ENCODE measurements around the gene EIF4B. TPM values are rescaled to one million over a fixed set of nuclear protein-coding genes. Genes with fewer than 3 reads are reported as not detected.

EIF4B gene
- total RNA-seq, 1 donor from 2014 or later: 1,351 TPM

DNA sequence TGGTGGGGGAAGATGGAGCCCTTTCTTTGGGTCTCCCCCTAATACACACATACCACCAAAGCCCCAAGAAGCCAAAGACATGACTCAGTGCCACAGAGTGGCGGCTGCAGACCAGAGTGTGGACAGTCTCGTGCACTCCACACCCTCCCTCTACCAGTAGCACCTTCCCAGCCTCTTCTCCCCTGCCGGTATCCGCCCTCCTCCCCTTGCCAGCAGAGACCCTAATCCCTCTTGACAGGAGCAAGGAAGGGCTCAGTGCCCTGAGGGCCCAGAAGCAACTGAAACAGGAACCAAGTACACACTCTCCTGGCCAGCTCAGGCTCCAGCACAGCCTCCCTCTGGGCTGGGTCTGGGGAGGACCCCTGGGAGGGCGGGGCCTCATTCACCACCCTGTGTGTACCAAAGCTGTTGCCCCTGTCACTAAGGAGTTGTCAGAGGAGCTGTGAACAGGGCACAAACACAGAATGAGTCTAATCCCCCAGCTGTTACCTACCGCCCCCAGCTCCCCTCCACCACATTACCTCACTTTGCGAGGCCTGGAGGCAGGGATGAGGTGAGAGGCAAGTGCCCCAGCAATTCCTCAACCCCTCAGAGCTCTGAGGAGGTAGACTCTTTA, 64.7 kb downstream of the EIF4B start:
- DNase-seq: no peak

DNA sequence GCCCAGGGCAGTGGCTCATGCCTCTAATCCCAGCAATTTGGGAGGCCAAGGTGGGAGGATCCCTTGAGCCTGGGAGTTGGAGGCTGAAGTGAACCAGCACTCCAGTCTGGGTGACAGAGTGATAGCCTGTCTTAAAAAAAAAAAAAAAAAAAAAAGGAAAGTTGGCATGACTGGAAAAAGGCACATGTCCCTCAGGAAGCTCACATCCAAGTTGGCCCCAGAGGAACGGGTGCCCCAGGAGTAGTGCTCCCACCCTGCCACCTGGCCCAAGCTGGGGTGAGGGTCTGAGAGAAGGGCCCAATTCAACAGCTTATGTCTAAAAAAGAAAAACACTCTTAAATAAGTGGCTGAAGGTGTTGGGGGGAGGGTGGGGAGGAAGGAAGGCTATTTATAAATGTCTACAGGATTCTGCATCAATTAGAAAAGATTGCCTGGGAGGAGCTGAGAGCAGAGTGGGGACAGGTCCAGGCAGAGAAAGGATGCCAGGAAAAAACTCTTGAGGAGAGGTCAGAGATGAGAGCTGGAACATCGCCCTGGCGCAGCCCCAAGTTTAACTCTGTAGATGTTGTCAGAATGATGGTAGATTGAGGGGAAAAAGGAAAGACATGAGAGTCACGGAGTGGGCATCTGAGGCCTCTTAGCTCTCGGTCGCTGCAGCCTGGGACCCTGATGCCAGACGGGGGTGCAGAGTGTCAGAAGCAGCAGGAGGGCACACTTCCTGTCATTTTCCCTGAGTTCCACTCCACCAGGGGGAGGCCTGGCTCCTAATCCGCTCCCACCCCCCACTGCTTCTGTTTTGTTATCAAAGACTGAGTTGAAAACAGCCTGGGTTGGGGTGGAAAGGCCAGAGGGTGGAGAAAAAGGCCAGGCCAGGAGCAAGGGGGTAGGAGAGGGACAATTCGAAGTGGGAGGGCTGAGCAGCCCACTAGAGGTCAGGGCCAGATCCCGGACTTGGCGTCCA, 65.6 kb downstream of the EIF4B start:
- peak; percentile 41 for DNase-seq

DNA sequence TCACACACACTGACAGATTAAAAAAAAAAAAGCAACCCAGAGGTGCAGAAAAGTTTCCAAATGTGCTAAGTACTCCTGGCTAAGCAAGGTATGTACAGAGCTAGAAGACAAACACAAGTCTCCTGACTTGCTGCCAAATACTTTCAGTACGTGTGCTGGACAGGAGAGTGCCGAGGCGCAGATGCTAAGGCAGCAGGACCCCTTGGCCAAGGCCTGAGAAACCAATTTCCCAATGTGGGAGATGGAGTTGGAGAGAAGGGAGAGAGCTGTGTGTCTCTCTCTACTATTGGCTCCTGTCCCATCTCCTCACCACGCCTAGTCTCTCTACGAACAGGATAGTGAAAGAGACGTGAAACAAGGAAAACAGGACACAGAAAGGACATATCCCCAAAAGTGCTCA, 67.6 kb downstream of the EIF4B start:
- DNase-seq: no peak

DNA sequence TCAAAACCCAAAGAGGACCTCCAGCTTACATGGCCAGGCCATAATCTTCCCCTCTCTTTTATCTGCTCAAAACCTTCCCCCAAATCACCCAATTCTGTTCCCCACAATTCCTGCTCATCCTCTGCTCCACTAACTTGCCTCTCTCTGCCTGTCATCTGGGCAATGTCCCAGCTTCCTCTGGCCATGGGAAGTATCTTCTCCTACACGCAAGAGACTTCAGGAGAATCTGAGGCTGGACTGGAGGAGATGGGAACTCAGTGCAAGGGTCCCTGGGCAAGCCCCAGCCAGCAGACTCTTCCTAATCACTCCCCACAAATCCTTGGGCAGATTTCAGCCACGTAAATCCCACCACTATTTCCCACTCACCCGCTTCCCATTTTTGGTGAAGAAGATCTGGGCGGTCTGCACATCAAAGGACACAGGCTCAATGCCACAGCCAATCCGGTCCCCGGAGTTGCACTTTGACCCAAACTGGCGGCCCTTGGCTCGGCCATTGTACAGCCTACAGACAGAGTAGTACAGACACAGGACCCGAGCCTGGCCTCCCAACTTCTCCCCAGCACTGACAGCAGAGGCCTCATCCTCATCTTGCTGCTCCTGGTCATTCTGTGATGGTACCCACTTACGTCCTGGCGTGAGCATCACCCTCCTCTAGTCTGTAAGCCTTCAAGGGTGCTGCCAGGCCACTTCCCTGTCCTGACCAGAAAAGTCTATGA, 68.2 kb downstream of the EIF4B start:
- DNase-seq: no peak

DNA sequence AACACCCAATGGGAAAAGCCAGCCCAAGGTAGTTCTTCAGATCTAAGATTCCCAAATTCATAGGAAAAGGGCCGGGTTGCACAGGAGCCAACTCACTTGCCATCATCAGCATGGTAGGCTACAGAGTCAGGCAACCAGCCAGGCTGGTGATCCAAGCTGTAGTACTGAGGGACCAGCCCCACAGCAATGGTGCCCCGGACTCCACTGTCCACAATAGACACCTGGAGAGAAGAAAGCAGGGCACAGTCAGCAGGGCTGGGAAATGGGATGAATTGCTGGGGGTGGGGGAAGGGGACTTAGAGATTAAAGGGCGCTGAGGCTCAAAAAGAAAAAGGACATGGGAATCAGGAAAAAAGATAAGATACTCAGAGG, 68.7 kb downstream of the EIF4B start:
- DNase-seq: no peak

DNA sequence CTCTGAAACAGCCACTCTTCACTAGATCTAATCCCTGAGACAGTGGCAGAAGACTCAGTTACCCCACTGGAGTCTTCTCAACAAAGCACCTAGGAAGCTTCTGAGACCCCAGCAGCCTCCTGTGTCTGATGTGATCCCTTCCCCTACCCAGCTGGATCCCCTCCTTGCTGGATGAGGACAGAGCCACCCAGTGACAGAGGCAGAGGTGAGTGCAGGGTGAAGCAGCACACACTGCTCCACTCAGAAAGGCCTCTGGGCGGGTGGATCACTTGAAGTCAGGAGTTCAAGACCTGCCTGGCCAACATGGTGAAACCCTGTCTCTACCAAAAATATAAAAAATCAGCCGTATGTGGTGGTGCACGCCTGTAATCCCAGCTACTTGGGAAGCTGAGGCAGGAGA, 70.2 kb downstream of the EIF4B start:
- no peak for DNase-seq

DNA sequence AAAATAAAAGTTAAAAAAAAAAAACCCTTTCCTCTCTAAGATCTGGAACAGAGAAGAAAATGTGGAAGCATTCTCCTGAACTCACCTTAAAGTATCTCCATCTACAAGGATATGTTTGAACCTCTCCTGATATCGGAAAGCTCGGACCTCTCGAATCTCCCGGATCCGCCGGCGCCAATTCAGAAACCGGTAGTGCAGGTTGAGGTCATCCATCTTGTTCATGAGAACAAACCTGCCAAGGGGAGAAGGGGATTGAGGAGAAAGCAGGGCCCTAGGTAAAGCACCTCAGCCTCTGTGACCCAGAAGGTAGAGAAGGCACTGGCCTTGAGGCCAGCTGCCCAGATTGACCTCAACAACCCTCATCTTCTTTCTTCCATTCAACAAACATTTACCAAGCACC, 70.8 kb downstream of the EIF4B start:
- no peak for DNase-seq

DNA sequence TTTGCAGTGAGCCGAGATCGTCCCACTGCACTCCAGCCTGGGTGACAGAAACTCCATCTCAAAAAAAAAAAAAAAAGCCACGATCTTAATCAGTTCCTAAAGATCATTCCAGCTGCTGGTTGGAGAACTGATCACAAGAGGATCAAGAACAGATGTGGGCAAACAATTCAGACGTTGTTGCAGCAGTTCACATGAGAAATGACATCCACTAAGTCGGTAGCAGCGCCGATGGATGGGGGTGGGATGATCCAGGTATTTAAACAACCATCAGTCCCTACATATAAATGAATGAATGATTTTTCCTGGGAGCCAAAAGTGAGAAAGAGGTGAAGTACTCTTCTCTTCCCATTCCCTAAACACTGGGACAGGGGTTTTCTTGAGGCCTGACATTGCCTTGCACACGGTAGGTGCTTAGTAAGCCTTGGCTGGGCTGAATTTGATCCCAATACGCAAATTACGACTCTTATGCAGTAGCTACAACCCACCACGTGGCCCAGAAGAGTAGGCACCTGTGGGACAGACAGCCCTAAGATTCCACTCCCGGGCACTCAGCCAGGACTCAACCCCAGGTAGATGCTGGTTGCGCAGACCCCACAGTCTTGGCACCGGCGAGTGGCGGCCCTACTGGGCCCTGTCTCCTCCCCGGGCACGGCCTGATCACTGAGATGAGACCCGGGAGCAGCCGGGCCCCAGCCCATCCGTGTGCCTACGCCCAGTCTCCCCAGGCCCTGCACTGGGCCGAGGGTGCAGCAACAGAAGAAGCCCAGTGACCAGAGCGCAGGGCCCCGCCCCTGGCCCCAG, 72.4 kb downstream of the EIF4B start:
- DNase-seq: peak; percentile 42

DNA sequence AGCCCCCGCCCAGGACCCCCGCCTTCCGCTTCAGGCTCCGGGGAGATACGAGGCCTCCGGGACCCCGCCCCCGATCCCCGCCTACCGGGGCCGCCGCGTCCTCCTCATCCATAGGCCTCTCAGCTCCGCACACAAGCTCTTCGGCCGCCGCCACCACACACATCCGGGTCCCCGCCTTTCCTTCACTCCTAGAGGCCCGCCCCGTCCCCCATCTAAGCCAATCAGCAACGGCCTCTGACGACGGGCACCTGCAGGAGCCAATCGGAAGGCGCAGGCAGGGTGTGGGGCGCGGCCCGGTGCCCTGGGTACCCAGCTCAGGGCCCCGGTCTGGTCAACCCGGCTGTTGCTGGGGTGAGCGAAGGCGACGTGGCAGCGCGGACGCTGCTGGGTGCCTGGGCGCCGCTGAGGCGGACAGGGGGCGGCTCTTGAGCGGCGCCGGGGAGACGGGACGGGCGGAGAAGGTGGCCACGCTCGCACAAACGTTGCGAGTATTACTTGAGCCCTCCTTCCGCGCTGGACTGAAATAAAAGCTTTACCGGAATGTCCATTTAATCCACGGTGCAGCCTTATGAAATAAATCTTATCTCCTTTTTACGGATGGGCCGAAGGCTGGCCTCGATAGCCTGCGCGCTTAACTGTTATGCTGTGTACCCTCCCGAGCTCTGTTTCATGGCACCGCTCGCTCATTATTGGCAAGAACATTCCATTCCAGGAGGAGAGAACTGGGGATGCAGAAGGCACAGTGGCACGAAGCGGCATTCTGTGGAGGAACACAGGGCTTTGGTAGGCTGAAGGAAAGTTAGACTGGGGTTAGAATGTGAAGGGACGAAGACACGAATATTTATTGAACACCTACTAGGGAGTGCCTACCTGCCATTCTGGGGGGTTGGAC, 73.2 kb downstream of the EIF4B start, which contains the start of gene SPRYD3:
TSS of gene SPRYD3 (minus strand) at position 165 of the 892 bp plus-strand sequence. CDS start at position 108, 57 bp downstream.
- peak; percentile 97 for DNase-seq

DNA sequence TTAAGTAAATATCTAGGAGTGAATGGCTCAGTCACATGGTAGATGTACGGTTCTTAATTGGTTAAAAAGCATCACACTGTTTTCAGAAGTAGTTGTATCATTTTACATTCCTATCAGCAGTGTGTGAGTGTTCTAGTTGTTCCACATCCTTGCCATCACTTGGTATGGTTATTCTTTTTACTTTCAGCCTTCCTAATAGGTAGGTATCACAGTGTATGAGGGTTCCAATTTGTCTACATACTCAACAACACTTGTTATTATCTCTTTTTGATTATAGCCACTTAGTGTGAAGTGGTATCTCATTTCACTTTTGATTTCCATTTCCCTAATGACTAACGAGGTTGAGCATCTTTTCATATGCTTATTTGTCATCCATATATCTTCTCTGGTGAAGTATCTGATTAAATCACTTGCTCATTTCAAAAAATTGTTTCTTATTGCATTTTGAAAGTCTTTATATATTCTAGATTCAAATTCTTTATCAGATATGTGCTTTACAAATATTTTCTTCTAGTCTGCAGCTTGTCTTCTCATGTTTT, 76.5 kb downstream of the EIF4B start:
- no peak for DNase-seq

DNA sequence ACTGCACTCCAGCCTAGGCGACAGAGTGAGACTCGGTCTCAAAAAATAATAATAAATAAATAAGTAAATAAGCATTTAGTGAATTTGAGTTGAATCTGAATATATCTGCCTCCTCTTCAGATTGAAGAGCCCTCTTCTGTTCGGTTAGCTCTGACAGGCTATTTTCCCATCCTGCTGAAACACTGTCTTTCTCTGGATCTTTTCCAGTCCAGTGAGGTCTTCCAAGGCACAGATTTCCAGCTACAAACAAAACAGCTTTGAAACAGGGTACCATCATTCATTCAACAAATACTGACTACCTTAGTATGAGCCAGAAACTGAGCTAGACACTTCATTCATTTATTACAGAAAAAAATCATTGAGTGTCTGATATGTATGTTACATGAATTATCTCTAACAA, 80.1 kb downstream of the EIF4B start:
- DNase-seq: no peak

DNA sequence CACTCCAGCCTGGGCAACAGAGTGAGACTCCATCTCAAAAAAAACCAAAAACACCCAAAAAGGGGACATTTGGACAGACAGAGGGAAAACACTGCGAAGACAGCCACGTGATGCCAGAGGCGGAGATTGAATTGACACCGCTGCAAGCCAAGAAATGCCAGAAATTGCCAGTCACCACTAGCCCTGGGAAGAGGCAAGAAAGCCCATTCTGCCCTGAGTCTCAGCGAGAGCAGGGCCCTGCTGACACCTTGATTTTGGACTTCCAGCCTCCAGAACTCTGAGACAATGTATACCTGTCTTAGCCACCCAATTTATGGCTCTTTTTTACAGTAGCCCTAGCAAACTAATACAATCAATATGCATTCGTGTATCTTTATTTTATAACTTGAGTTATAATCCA, 83.8 kb downstream of the EIF4B start:
- no peak for DNase-seq

DNA sequence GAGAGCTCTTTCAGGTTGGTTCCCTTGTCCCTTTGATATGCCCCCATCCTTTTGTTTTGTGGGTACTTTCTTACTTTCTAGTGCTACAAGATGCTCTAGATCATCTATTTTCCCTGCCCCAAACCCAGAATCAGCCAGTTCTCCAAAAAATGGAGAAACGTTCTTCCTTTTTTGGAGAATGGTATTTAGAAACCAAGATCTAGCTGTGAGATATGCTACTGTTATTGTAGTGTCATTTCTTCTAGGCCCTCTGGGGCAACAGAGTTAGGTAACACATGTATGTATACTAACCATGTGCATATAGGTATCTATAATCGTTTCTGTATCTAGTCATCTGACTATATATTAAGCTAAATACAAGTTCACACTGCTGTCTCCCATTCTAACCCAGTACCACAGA, 84.3 kb downstream of the EIF4B start:
- no peak for DNase-seq

DNA sequence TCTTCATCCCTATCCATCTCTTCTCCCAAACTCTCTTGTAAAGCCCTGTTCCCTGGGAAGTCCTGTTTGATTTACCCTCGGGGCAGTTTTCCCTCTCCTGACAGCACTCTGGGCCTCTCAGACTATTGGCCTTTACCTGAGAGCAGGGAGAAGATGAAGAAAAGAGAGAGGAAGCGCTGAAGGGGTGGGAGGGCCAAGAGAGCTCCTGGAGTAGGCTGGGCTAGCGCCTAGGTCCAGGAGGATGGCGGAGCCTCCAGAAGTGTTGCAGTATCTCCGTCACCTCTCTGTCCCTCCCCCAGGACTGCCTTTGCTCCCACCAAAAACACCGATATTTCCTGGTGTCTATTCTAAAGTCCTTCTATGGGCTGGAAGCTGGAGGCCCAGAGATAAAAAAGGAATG, 85.5 kb downstream of the EIF4B start:
- no peak for DNase-seq

Other genes with a start within 250 kb of the EIF4B start
- not detected in 2 replicates for gene KRT76, start 229.1 kb upstream of the EIF4B start, total RNA-seq
- gene KRT3, start 210.3 kb upstream of the EIF4B start, total RNA-seq: not detected in 2 replicates
- gene KRT4, start 192.3 kb upstream of the EIF4B start, total RNA-seq: not detected in 2 replicates
- gene KRT79, start 172.1 kb upstream of the EIF4B start, total RNA-seq: not detected in 2 replicates
- not detected in 2 replicates for gene KRT78, start 157.5 kb upstream of the EIF4B start, total RNA-seq
- gene KRT8, start 101.4 kb upstream of the EIF4B start, total RNA-seq: 9.5 and 11.9 TPM in 2 replicates
- gene KRT18, start 57.3 kb upstream of the EIF4B start, total RNA-seq: 257 and 322 TPM in 2 replicates
- 56.2 and 56.5 TPM in 2 replicates for gene TNS2, start 43.6 kb downstream of the EIF4B start, total RNA-seq
- gene SPRYD3, start 72.9 kb downstream of the EIF4B start, total RNA-seq: 13.1 and 16.5 TPM in 2 replicates
- 4.9 and 7.0 TPM in 2 replicates for gene IGFBP6, start 91.2 kb downstream of the EIF4B start, total RNA-seq
- not detected in 2 replicates for gene SOAT2, start 97.0 kb downstream of the EIF4B start, total RNA-seq
- gene ZNF740, start 174.3 kb downstream of the EIF4B start, total RNA-seq: 13.0 and 14.5 TPM in 2 replicates
- 2.9 and 6.5 TPM in 2 replicates for gene CSAD, start 174.5 kb downstream of the EIF4B start, total RNA-seq
- 0.19 and 0.34 TPM in 2 replicates for gene ITGB7, start 200.8 kb downstream of the EIF4B start, total RNA-seq
- gene RARG, start 225.8 kb downstream of the EIF4B start, total RNA-seq: 11.7 and 17.7 TPM in 2 replicates